Activated CD8-positive, alpha-beta memory T cell treated with anti-CD3 and anti-CD28 coated beads for 36 hours (primary cell): ENCODE measurements around the gene DRAXIN. TPM values are rescaled to one million over a fixed set of nuclear protein-coding genes. Genes with fewer than 3 reads are reported as not detected.

Experiments used
- CTCF ChIA-PET: fragments of 350-600 bp; sonication (Branson Sonifier 250); formaldehyde crosslinking; loops from one replicate; lab custom pipeline; 2021; ENCODE audit warnings: antibody characterized with exemption; lab: Charles Lee
- POLR2A ChIA-PET: fragments of 350-600 bp; sonication (Branson Sonifier 250); formaldehyde crosslinking; loops from one replicate; lab custom pipeline; 2021; ENCODE audit warnings: antibody characterized with exemption; lab: Charles Lee
- total RNA-seq, 2 experiments: library from RNA; stranded (reverse); gene quantifications; one replicate each; pipeline ENCODE4 v1.2.3, GENCODE V29; 2021

The DRAXIN gene
- total RNA-seq, 2 experiments from 2014 or later = 0.06 to 0.08 TPM

DNA sequence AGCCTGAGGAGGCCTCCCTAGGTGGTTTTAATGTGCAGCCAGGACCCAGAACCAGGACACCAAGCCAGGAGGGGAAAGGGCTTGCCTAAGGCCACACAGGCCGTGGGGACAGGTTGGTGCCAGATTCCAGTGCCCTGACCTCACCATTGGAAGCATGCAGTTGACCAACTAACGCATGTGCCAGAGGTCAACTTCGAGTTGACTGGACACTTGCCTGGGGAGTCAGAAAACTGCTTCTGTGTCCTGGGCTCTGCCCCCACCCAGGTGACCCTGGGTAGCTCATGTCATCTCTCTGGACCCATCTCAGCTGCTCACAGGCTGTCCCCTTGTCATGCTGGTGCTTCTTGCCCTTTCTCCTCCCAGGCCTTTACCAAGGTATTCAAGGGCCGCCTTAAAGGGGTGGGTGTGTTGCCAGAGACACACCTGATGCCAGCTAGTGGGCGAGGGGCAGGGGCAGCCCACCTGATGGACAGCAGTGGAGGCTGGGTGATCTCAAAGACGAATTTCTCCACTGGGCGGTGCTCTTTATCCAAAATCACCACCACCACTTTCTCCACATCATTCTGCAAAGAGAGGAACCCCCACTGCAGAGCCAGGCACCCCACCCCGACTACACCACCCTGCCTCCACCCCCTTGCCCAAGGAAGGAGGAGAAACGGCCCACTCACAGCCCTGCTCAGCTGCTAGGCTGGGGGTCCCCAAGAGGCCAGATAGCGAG lies 15.0 kb upstream of the DRAXIN start:
- POLR2A ChIA-PET = no interaction called here
- CTCF ChIA-PET = interaction anchor here (1.5 to 2.2 kb wide), 2 partner anchors 13 to 43 kb away, joined by 3 to 6 read pairs; no protein-coding TSS in a partner anchor

DNA sequence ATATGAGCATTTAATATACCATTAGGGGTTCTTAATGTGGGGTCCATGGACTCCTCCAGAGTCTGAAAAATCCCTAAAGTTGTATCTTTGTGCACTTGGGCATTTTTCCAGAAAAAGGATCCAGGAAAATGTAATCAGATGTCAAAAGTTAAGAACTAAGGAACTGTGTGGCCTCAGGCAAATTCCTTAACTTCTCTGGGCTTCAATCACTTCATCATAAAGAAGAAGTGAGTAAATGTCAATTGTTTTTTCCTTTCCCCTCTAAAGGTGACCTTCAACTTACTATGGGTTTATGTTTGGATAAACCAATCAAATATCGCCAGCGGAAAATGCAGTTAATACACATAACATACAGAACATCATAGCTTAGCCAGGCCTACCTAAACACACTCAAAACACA lies 13.1 kb upstream of the DRAXIN start:
- POLR2A ChIA-PET = interaction anchor here (2.7 kb wide), 1 partner anchor 14 kb away, joined by 9 read pairs; the partner anchor contains the start of gene FBXO6

DNA sequence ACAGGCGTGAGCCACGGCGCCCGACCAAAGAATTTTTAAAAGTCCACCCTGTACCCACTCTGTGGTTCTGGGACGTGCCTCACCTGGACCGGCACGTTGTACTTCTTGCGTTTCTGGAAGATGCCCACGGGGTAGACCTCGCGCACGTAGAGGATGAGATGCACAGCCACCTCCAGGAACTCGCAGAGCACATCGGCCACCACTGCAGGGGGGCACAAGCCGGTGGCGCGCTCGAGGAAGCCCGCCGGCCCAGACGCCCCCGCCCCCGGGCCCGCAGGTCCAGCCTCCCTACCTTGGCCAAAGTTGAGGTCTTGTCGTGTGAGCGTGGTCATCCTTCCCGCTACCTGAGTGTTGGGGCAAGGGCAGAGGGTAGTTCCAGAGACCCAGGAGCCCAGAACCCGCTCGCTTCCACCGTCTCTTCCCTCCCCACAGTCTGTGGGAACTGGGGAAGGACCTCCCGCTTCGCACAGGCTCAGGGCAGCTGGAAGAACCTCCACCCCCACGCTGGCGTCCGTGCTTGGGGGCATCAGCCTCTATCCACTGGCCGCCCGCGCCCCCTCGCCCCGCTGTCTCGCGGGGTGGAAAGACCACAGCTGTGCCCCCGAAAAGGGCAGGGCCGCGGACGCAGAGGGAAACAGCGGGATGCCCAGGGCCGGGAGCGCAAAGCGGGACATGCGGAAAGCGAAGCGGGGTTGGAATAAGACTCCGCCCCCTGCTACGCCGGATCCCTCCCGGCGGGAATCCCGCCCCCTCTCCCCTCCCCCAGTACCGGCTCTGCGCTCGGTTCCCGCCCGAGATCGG lies 11.0 kb upstream of the DRAXIN start:
- POLR2A ChIA-PET = interaction anchor here (2.7 kb wide), 1 partner anchor 16 kb away, joined by 9 read pairs; the partner anchor contains the start of gene FBXO6

More for the DNA sequence above, 13.1 kb upstream of the DRAXIN start:
- CTCF ChIA-PET = interaction anchor here (0.7 kb wide), 1 partner anchor 28 kb away, joined by 4 read pairs; no protein-coding TSS in a partner anchor

DNA sequence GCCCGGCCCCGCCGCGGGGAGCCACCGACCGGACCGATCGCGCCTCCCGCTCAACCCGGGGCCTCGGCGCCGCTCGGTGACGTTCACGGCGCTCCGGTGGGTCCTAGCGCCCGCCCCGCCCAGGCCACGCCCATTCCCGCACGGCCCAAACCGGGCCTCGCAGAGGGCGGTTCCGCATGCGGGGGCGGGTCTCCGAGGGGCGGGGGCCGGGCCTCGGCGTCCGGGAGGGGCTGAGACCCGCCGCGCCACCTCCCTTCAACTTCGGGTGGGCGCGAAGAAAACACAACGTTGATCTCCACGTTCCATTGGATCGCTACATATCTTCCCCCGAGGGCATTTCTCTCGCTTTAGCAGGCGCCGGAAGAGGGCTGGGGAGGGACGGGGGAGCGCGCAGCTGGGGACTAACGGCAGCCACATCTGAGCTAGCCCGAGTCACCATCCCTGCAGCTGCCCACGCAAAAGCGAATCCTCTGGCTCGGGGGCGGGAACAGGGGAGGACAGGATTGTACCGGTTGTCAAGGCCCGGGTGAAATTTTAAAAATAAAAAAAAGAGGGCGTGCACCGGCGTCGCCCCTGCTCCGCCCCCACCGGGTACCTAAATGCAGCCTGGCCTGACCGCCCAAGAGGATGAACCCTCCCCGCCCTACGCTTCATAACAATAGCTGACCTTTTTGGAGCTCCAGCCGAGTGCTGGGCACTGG lies 10.3 kb upstream of the DRAXIN start, which contains the start of gene MAD2L2:
Gene MAD2L2 (minus strand): TSS at position 78 of the 701 bp plus-strand sequence. CDS start 547 bp downstream, outside the sequence.
- ChIA-PET POLR2A (interaction anchor here (0.6 to 2.7 kb wide), 4 partner anchors 17 to 338 kb away, joined by 3 to 9 read pairs (median 6); partner anchors contain the start of genes FBXO6 and MIIP), CTCF (interaction anchor here (0.9 to 3.1 kb wide), 6 partner anchors 9 to 38 kb away, joined by 3 to 18 read pairs (median 6); partner anchors contain the start of gene FBXO6)

More for the DNA sequence above, 11.0 kb upstream of the DRAXIN start:
- CTCF ChIA-PET = interaction anchor here (0.9 to 3.1 kb wide), 5 partner anchors 13 to 39 kb away, joined by 3 to 18 read pairs (median 7); partner anchors contain the start of gene FBXO6

DNA sequence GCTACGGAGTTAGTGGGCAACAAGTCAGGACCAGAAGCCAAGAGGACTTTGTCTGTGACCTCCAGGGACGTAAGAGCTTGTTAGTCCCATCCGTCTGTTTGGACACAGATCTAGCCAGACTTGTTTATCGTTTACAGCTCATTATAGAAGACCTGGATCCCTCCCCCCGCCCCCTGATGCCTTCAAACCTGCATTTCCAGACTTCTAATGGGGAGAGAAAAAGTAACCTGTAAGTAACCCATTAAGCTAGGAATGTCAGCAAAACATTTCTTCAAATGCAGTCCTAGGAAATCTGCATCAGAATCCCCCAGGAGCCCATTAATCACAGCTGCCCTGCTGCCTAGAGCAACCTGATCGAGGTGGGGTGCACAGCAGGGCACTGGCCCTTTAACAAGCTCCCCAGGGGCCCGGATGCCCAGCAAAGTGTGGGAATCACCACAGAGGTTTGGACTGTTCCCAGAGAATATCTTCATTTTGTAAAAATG lies 9.2 kb upstream of the DRAXIN start:
- CTCF ChIA-PET = interaction anchor here (1.6 to 2.2 kb wide), 3 partner anchors 8 to 37 kb away, joined by 5 to 18 read pairs (median 6); no protein-coding TSS in a partner anchor

DNA sequence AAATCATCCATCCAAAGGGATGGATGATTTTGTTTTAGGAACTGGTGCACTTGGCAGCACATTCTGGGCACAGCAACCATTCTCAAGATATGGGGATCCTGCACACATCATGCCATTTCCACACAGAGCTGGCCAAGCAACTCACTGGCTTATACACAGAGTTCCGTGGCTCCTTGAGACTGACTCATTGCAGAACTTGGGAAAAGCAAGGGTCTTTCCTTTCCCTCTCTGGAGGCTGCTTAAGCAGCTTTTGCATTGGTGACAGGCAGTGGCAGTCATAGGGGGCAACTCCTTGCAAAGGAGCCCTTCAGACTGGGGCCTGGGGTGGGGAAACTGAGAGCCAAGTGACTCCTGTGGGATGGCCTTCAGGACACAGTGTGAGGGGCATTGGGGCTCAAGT lies 8.7 kb upstream of the DRAXIN start:
- POLR2A ChIA-PET = interaction anchor here (1.1 kb wide), 1 partner anchor 227 kb away, joined by 3 read pairs; no protein-coding TSS in a partner anchor
- CTCF ChIA-PET = interaction anchor here (1.2 to 2.2 kb wide), 3 partner anchors 8 to 37 kb away, joined by 3 to 6 read pairs (median 5); no protein-coding TSS in a partner anchor

More for the DNA sequence above, 9.2 kb upstream of the DRAXIN start:
- POLR2A ChIA-PET = interaction anchor here (1.0 to 1.1 kb wide), 2 partner anchors 19 to 228 kb away, joined by 3 to 8 read pairs; partner anchors contain the start of gene FBXO6

DNA sequence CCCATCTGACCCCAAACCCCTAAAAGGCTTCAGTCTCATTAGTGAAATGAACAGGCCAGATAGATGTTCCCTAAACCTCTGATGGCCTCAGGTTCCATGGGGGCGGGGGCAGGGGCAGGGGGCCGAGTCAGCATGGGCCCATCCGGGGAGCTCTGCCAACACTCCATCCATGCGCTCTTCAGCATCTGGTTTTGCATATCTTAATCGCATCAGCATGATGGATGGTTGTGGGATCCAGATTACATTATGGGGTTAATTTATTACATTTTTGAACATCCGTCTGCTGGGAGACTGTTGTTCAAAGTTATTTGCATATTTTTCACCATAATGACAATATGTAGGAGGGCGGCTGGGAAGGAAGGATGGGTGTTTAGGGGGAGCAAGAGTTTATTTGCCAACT lies 7.4 kb upstream of the DRAXIN start:
- ChIA-PET POLR2A (no interaction called here), CTCF (interaction anchor here (1.2 kb wide), 1 partner anchor 34 kb away, joined by 3 read pairs; no protein-coding TSS in a partner anchor)

DNA sequence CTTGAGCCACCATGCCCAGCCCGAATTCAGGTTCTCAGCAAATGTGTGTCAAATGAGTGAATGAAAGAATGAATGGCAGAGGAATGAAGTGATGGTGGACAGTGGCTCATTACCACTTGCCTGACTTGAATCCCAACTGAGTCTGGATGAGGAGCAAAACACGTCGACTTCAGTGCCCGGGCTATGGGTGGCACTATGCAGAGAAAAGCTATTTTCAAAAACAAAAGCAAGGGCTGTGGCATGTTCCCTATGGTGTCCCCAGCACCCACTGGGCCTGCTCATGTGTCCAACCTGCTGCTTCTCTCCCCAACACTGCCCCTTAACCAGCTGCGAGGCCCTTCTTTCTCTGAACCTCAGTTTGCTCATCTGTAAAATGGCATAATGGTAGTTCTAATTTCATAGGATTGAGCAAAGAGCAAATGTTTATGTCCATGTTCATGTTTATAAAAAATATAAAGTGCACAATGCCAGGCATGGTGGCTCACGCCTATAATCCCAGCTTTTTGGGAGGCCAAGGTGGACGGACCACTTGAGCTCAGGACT lies 6.2 kb upstream of the DRAXIN start:
- CTCF ChIA-PET = no interaction called here
- POLR2A ChIA-PET = no interaction called here

DNA sequence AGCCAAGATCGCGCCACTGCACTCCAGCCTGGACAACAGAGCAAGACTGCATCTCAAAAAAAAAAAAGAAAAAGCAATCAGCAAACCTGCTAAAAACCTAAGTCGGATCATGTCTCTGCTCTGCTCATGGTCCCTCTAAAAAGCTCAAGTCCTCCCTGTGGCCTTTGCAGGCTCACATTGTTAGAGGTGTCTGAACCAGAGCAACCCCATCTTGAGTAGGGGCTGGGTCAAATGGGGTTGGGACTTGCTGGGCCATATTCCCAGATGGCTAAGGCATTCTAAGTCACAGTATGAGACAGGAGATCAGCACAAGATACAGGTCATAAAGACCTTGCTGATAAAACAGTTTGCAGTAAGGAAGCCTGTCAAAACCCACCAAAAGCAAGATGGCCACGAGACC lies 3.0 kb upstream of the DRAXIN start:
- POLR2A ChIA-PET = no interaction called here
- CTCF ChIA-PET = interaction anchor here (0.6 kb wide), 1 partner anchor 22 kb away, joined by 3 read pairs; no protein-coding TSS in a partner anchor

DNA sequence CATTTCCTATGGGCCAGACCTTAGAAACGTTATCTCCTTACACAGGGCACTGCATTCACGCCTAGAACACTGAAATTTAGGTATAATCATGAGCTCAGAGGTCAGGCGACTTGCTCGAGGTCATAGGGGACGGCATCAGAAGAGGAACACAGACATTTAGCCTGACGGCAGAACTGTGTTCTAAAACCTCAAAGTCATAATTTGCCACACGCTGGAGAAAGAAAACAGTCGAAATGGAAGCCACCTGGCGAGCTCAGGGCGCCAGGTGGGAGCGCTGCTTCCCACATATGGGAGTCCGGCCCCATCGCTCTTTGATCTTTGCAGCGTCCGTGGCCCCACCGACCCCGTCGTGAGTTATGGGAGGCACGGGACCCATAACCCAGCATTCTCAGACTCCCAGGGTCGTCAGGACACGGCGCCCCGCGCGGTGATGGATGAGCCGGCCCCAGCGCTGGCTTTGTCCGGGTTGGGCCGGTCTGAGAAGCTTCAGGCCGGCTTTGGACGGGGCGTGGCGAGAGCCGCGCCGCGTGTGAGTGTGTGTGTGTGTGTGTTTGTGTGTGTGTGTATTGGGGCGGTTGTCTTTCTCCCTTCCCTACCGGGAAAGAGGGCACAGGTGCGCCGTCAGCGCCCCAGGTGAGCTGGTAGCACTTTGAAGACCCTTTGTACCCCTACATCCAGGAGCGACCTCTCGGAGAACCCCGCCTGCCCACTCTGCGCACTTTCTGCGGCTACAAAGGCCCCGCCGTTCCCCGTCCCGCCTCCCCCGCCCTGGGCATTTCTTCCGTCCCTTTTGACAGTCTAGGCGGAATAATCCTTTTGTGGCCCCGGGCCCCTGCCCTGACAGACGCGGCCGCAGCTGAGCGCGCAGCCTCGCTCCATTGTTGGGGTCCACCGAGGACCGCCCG lies 861 bp upstream of the DRAXIN start:
- POLR2A ChIA-PET = interaction anchor here (0.9 kb wide), 1 partner anchor 26 kb away, joined by 5 read pairs; no protein-coding TSS in a partner anchor
- CTCF ChIA-PET = interaction anchor here (0.6 to 1.8 kb wide), 5 partner anchors 9 to 414 kb away, joined by 3 to 5 read pairs (median 5); partner anchors contain the start of gene FBXO6

DNA sequence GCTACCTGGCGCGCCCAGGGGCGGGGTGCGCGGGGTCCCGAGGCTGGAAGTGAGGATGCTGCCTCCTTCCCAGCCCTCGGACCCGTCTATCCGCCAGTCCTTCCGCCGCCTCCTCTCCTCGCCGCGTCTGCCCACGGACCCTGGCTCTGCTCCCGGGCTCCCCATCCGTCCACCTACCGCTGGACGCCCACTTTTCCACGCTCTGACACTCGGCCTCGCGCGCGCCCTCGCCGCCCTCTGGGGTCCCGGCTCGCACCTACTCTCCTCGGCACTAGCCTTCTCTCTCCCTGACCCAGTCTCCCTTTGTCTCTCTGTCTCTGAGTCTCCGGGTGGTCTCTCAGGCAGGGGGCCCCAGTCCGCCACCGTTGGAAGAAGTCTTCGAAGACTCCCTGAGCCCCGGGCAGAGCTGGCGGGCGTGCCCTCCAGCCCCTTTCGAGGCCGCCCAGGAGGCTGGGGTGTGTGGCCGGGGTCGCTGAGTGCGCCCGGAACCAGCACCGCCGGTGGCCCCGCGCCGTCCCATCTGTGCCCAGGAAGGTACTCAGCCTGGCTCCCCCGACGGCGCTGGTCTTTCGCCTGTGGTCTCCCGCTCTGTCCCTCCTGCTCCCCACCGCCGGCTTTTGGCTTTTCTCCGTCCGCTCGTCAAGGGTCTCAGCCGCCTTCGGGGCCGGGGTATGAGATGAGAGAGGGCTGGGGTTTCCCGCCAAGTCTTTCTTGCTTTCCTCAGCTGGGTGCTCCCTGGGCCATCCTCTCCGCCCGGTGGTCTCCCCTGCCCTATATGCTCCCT lies 610 bp downstream of the DRAXIN start:
- CTCF ChIA-PET = interaction anchor here (1.0 to 3.7 kb wide), 4 partner anchors 11 to 44 kb away, joined by 4 to 16 read pairs (median 6); partner anchors contain the start of genes FBXO6 and MAD2L2

DNA sequence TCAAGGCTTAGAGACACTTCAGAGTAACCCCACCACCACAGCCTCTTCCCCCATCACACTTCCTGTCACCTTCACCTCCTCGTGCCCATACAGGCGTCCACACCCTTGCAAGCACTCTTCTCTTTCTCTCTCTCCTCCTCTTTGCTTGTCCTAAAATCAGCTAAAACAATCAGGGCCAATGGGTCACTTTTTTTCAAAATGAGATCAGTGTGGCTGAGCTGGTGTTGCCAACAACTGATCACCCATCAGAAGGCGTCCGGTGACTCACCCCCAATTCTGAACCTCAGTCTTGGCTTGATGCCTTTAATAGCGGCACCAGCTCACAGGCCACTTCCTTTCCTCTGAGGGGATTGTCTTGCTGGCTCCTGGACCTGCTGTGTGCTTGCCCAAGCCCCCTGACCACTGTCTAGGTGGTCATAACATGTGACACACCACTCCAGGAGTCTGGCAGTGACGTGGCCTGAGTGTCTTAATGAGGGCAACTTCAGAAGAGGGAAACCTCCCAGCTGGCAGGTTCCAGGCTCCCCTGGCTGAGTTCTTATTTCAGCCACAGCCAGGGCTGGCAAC lies 1.6 kb downstream of the DRAXIN start:
- POLR2A ChIA-PET = no interaction called here
- CTCF ChIA-PET = interaction anchor here (1.0 to 3.7 kb wide), 5 partner anchors 12 to 45 kb away, joined by 3 to 16 read pairs (median 5); partner anchors contain the start of genes FBXO6 and MAD2L2

More for the DNA sequence above, 610 bp downstream of the DRAXIN start:
- POLR2A ChIA-PET = no interaction called here

DNA sequence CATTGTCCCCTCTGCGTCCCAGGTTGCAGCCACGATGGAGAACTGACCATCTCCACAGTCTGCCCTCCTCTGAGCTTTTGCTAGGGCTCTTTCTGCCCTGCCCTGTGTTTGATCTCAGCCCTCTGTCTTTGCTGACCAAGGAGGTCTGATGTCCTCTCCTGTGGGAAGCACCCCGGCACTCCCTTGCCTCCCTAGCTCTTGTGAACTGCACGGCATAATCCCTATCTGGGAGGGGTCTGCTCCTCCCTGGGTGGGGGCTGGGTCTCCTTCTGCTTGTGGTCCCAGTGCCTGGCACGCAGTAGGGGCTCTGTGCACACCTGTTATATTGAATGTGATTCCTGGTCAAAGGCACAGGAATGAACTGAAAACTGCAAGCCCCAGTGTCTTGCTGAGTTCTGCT lies 2.4 kb downstream of the DRAXIN start:
- CTCF ChIA-PET = interaction anchor here (1.1 to 3.7 kb wide), 4 partner anchors 13 to 44 kb away, joined by 3 to 16 read pairs (median 6); partner anchors contain the start of genes FBXO6 and MAD2L2
- POLR2A ChIA-PET = no interaction called here

DNA sequence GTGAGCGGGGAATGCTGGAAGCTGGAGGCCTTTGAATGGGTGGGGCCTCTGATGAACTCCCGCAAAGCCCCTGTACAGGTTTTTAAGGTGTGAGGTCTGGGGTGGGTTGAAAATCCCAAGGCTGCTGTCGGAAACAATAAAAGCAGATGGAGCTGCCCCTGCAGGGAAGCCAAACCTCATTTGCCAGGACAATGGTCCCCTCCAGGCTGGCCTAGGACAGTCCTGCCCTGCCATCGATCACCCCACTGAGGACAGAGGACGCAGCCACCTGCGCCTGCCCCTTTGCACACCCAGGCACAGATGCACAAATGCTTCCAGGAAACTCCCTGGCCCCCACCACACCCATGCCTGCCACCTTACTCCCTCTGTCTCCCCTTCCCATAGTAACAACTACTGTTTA lies 4.4 kb downstream of the DRAXIN start:
- ChIA-PET CTCF (interaction anchor here (1.3 kb wide), 1 partner anchor 24 kb away, joined by 3 read pairs; no protein-coding TSS in a partner anchor), POLR2A (no interaction called here)
